COLO668 (cell line): ENCODE measurements around the gene THAP7.

Experiments used
- DNase-seq: peaks from one replicate; lab custom pipeline; 2025; ENCODE audit not compliant: unreplicated experiment; lab: John Stamatoyannopoulos, UW

Gene THAP7

GRCh38 chr22:20965104-20965887, 36.6 kb downstream of the THAP7 start:
- DNase-seq: no peak

GRCh38 chr22:20964799-20965103, 37.2 kb downstream of the THAP7 start:
- DNase-seq: no peak

GRCh38 chr22:20964090-20964798, 37.7 kb downstream of the THAP7 start:
- DNase-seq: no peak

GRCh38 chr22:20963201-20964052, 38.5 kb downstream of the THAP7 start:
- DNase-seq: no peak

- no peak for DNase-seq
Observed at GRCh38 chr22:20962491-20962945, 39.4 kb downstream of the THAP7 start.

- DNase-seq: no peak
Observed at GRCh38 chr22:20960609-20961008, 41.3 kb downstream of the THAP7 start.

- no peak for DNase-seq
Observed at GRCh38 chr22:20959578-20960461, 42.1 kb downstream of the THAP7 start.

- DNase-seq: peak; percentile 61
Observed at GRCh38 chr22:20957683-20958431, 44.1 kb downstream of the THAP7 start.

- peak; percentile 68 for DNase-seq
Observed at GRCh38 chr22:20957102-20957682, 44.7 kb downstream of the THAP7 start.

- peak; percentile 58 for DNase-seq
Observed at GRCh38 chr22:20956258-20957101, 45.4 kb downstream of the THAP7 start.

- DNase-seq: no peak
Observed at GRCh38 chr22:20955548-20955947, 46.4 kb downstream of the THAP7 start.

- DNase-seq: no peak
Observed at GRCh38 chr22:20953668-20954500, 48.0 kb downstream of the THAP7 start.

- no peak for DNase-seq
Observed at GRCh38 chr22:20953342-20953608, 48.6 kb downstream of the THAP7 start.

- DNase-seq: peak; percentile 90
Observed at GRCh38 chr22:20952544-20953341, 49.2 kb downstream of the THAP7 start.

- no peak for DNase-seq
Observed at GRCh38 chr22:20951932-20952380, 50.0 kb downstream of the THAP7 start.

- no peak for DNase-seq
Observed at GRCh38 chr22:20951151-20951931, 50.6 kb downstream of the THAP7 start.
